ENCODE results near the gene SCRG1. TPM values are rescaled to one million over a fixed set of nuclear protein-coding genes. Genes with fewer than 3 reads are reported as not detected.

Gene SCRG1
- total RNA-seq, 4 donors from 2014 or later = 0.16 to 0.47 (median 0.29) TPM

GRCh38 chr4:173365359-173365996 is 33.4 kb downstream of the SCRG1 start:
- no peak for TF ChIP-seq CTCF (IDR thresholded peaks at IDR 0.05)
- TF ChIP-seq POLR2AphosphoS5 (IDR thresholded peaks at IDR 0.05) = no peak
- no peak for TF ChIP-seq EP300 (IDR thresholded peaks at IDR 0.05)
- no peak for TF ChIP-seq POLR2A (IDR thresholded peaks at IDR 0.05)
- H3K36me3 ChIP-seq = no peaks in the 10 kb centered on the region

GRCh38 chr4:173362666-173363065 is 36.2 kb downstream of the SCRG1 start:
- Histone ChIP-seq H3K4me3 (no peak overlapping the region), H3K4me1 (no peaks in the 10 kb centered on the region), H3K27ac (no peak overlapping the region), H3K27me3 (no peaks in the 10 kb centered on the region), H3K36me3 (no peaks in the 10 kb centered on the region), H3K9me3 (no peaks in the 10 kb centered on the region)
- TF ChIP-seq CTCF (IDR thresholded peaks at IDR 0.05) = no peak
- no peak for TF ChIP-seq POLR2AphosphoS5 (IDR thresholded peaks at IDR 0.05)
- no peak for TF ChIP-seq EP300 (IDR thresholded peaks at IDR 0.05)
- no peak for TF ChIP-seq POLR2A (IDR thresholded peaks at IDR 0.05)
- 56% methylated on average over 3 of the region's 3 CpGs for WGBS
- no peak for DNase-seq (ENCODE audit: low spot score in 2 of 2)

More at GRCh38 chr4:173365359-173365996, 33.4 kb downstream of the SCRG1 start:
- DNase-seq (ENCODE audit: low spot score in 2 of 2) = no peak
- H3K27ac ChIP-seq = no peak overlapping the region
- no peaks in the 10 kb centered on the region for H3K27me3 ChIP-seq
- no peak overlapping the region for H3K4me3 ChIP-seq
- H3K4me1 ChIP-seq = peaks cover 5% of the 10 kb centered on the region
- WGBS = 28% methylated on average over 2 of the region's 2 CpGs
- no peaks in the 10 kb centered on the region for H3K9me3 ChIP-seq

- TF ChIP-seq CTCF (IDR thresholded peaks at IDR 0.05) (no peak), EP300 (IDR thresholded peaks at IDR 0.05) (no peak), POLR2AphosphoS5 (IDR thresholded peaks at IDR 0.05) (no peak), POLR2A (IDR thresholded peaks at IDR 0.05) (no peak)
- H3K9me3 ChIP-seq = no peaks in the 10 kb centered on the region
- WGBS = 58% methylated on average over 5 of the region's 5 CpGs
- no peaks in the 10 kb centered on the region for H3K4me1 ChIP-seq
- no peaks in the 10 kb centered on the region for H3K36me3 ChIP-seq
- no peak overlapping the region for H3K4me3 ChIP-seq
- H3K27me3 ChIP-seq = no peaks in the 10 kb centered on the region
- no peak for DNase-seq (ENCODE audit: low spot score in 2 of 2)
- H3K27ac ChIP-seq = no peak overlapping the region
These were observed 38.2 kb downstream of the SCRG1 start for GRCh38 chr4:173360587-173361221.

- no peak for DNase-seq (ENCODE audit: low spot score in 2 of 2)
These were observed 41.0 kb downstream of the SCRG1 start for GRCh38 chr4:173357939-173358338.

More at GRCh38 chr4:173357939-173358338, 41.0 kb downstream of the SCRG1 start:
- H3K27me3 ChIP-seq = no peaks in the 10 kb centered on the region
- H3K27ac ChIP-seq = no peak overlapping the region
- no peak overlapping the region for H3K4me3 ChIP-seq
- H3K4me1 ChIP-seq = no peaks in the 10 kb centered on the region
- no peaks in the 10 kb centered on the region for H3K36me3 ChIP-seq
- no peaks in the 10 kb centered on the region for H3K9me3 ChIP-seq
- WGBS = 87% methylated on average over 2 of the region's 2 CpGs
- TF ChIP-seq POLR2A (IDR thresholded peaks at IDR 0.05) = no peak
- no peak for TF ChIP-seq POLR2AphosphoS5 (IDR thresholded peaks at IDR 0.05)
- TF ChIP-seq CTCF (IDR thresholded peaks at IDR 0.05) = no peak
- TF ChIP-seq EP300 (IDR thresholded peaks at IDR 0.05) = no peak
